H1 (cell line): ENCODE data around the gene SAMD14. TPM values are rescaled to one million over a fixed set of nuclear protein-coding genes. Genes with fewer than 3 reads are reported as not detected.

ENCODE experiments used
- CHD1 ChIP-seq: IDR thresholded peaks from 2 replicates; pipeline ENCODE4 v1.6.1; 2012; ENCODE audit warnings: low read depth, low read length, improper control_type of control experiment
- HDAC2 ChIP-seq, 2 experiments: fragments of 300-600 bp in 1 of 2; sonication (generic) in 1 of 2; IDR thresholded peaks; 2 replicates each; pipeline ENCODE4 v1.6.1; 2011 to 2012; ENCODE audit warnings: low read depth in 2 of 2, low read length in 2 of 2, mild to moderate bottlenecking in 2 of 2, moderate library complexity in 2 of 2, borderline replicate concordance in 1 of 2, inconsistent platforms in 1 of 2
- MAFK ChIP-seq: IDR thresholded peaks from 2 replicates; pipeline ENCODE4 v1.6.1; 2012; ENCODE audit warnings: low read depth, mild to moderate bottlenecking, improper control_type of control experiment, low read length
- RBBP5 ChIP-seq: IDR thresholded peaks from 2 replicates; pipeline ENCODE4 v1.7.1; 2012; ENCODE audit warnings: low read depth, mild to moderate bottlenecking, inconsistent platforms, low read length, moderate library complexity, borderline replicate concordance
- RXRA ChIP-seq: IDR thresholded peaks from 2 replicates; pipeline ENCODE4 v1.6.1; 2011; ENCODE audit warnings: low read depth, mild to moderate bottlenecking, low read length, moderate library complexity; ENCODE audit not compliant: insufficient read depth
- SUZ12 ChIP-seq: fragments of 200-600 bp; sonication (generic); IDR thresholded peaks from 2 replicates; pipeline ENCODE4 v1.6.1; 2012; ENCODE audit warnings: mild to moderate bottlenecking, inconsistent platforms, low read length, moderate library complexity, mixed read lengths
- USF2 ChIP-seq: IDR thresholded peaks from 2 replicates; pipeline ENCODE4 v1.6.1; 2011; ENCODE audit warnings: low read length, improper control_type of control experiment
- polyA plus RNA-seq, 7 experiments: library from polyadenylated mRNA; depleted of rRNA in 3 of 7; stranded (reverse) in 5 of 7; unstranded in 2 of 7; fragments of >200 nt in 5 of 7; fragments of 200-250 nt in 2 of 7; gene quantifications; 1 replicate in 5 of 7; 2 replicates in 1 of 7; 4 replicates in 1 of 7; pipeline versions ENCODE4 v1.2.1 to v1.2.3, GENCODE V29; 2011 to 2013; ENCODE audit warnings: missing spikeins in 2 of 7, mixed read lengths in 2 of 7
- total RNA-seq: library from RNA; stranded (reverse); fragmentation: NEBNext Ultra II Directional; extraction: Animal tissue kit (Norgen Biotek cat#: 25700); gene quantifications from 2 replicates; pipeline ENCODE4 v1.2.1, GENCODE V29; 2021
- TF ChIP-seq, protein P1 (sequence below): fragments of 300-600 bp; sonication (generic); IDR thresholded peaks from 2 replicates; pipeline ENCODE4 v1.7.1; 2012; ENCODE audit warnings: low read length, moderate library complexity, mild to moderate bottlenecking, inconsistent platforms; ENCODE audit not compliant: insufficient replicate concordance
- TF ChIP-seq, protein P2 (sequence below): IDR thresholded peaks from 2 replicates; pipeline ENCODE4 v1.6.1; 2012; ENCODE audit warnings: inconsistent platforms

Gene SAMD14
- total and polyA plus RNA-seq, 2 of the 8 experiments (the other 6 are each of a cell fraction or from before 2014, with no cell fraction given): 5.7 to 5.8 TPM

DNA sequence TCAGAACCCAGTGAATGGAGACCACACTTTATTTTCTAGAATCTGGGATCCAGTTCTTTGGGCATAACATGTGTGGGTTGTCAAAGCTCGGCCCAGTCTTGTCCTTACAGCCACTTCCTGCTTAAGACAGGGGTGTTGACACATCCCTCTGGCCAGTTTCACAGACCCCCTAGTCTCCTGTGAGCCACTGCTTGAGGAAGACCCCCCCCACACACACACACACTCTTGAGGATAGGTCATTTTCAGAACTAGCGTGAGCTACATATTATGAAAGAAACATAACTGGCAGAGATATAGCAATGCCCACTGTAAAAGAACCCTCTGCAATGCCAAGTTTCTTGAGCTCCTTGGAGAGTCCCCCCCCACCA lies 38.1 kb downstream of the SAMD14 start (continued):
- TF ChIP-seq, protein P1, sequence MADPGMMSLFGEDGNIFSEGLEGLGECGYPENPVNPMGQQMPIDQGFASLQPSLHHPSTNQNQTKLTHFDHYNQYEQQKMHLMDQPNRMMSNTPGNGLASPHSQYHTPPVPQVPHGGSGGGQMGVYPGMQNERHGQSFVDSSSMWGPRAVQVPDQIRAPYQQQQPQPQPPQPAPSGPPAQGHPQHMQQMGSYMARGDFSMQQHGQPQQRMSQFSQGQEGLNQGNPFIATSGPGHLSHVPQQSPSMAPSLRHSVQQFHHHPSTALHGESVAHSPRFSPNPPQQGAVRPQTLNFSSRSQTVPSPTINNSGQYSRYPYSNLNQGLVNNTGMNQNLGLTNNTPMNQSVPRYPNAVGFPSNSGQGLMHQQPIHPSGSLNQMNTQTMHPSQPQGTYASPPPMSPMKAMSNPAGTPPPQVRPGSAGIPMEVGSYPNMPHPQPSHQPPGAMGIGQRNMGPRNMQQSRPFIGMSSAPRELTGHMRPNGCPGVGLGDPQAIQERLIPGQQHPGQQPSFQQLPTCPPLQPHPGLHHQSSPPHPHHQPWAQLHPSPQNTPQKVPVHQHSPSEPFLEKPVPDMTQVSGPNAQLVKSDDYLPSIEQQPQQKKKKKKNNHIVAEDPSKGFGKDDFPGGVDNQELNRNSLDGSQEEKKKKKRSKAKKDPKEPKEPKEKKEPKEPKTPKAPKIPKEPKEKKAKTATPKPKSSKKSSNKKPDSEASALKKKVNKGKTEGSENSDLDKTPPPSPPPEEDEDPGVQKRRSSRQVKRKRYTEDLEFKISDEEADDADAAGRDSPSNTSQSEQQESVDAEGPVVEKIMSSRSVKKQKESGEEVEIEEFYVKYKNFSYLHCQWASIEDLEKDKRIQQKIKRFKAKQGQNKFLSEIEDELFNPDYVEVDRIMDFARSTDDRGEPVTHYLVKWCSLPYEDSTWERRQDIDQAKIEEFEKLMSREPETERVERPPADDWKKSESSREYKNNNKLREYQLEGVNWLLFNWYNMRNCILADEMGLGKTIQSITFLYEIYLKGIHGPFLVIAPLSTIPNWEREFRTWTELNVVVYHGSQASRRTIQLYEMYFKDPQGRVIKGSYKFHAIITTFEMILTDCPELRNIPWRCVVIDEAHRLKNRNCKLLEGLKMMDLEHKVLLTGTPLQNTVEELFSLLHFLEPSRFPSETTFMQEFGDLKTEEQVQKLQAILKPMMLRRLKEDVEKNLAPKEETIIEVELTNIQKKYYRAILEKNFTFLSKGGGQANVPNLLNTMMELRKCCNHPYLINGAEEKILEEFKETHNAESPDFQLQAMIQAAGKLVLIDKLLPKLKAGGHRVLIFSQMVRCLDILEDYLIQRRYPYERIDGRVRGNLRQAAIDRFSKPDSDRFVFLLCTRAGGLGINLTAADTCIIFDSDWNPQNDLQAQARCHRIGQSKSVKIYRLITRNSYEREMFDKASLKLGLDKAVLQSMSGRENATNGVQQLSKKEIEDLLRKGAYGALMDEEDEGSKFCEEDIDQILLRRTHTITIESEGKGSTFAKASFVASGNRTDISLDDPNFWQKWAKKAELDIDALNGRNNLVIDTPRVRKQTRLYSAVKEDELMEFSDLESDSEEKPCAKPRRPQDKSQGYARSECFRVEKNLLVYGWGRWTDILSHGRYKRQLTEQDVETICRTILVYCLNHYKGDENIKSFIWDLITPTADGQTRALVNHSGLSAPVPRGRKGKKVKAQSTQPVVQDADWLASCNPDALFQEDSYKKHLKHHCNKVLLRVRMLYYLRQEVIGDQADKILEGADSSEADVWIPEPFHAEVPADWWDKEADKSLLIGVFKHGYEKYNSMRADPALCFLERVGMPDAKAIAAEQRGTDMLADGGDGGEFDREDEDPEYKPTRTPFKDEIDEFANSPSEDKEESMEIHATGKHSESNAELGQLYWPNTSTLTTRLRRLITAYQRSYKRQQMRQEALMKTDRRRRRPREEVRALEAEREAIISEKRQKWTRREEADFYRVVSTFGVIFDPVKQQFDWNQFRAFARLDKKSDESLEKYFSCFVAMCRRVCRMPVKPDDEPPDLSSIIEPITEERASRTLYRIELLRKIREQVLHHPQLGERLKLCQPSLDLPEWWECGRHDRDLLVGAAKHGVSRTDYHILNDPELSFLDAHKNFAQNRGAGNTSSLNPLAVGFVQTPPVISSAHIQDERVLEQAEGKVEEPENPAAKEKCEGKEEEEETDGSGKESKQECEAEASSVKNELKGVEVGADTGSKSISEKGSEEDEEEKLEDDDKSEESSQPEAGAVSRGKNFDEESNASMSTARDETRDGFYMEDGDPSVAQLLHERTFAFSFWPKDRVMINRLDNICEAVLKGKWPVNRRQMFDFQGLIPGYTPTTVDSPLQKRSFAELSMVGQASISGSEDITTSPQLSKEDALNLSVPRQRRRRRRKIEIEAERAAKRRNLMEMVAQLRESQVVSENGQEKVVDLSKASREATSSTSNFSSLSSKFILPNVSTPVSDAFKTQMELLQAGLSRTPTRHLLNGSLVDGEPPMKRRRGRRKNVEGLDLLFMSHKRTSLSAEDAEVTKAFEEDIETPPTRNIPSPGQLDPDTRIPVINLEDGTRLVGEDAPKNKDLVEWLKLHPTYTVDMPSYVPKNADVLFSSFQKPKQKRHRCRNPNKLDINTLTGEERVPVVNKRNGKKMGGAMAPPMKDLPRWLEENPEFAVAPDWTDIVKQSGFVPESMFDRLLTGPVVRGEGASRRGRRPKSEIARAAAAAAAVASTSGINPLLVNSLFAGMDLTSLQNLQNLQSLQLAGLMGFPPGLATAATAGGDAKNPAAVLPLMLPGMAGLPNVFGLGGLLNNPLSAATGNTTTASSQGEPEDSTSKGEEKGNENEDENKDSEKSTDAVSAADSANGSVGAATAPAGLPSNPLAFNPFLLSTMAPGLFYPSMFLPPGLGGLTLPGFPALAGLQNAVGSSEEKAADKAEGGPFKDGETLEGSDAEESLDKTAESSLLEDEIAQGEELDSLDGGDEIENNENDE: no peak
- TF ChIP-seq MAFK (no peak), RXRA (no peak), SUZ12 (no peak), RBBP5 (no peak), CHD1 (no peak), USF2 (no peak), HDAC2 (IDR thresholded peaks at IDR 0.05; ENCODE audit: borderline replicate concordance in 1 of 2, low read depth in 2 of 2, low read length in 2 of 2) (no peak)
- TF ChIP-seq, protein P2, sequence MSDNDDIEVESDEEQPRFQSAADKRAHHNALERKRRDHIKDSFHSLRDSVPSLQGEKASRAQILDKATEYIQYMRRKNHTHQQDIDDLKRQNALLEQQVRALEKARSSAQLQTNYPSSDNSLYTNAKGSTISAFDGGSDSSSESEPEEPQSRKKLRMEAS: no peak
